CD1c-positive myeloid dendritic cell (primary cell): ENCODE results near the gene NCBP2L.

Experiments used
- DNase-seq: peaks from one replicate; pipeline ENCODE4 v3.0.0-alpha.2; 2016; ENCODE audit errors: extremely low spot score

Gene NCBP2L

GRCh38 chrX:107777536-107777832 lies at the start of gene NCBP2L:
Gene NCBP2L (plus strand): TSS chrX:107777733. CDS start chrX:107794221, 16,488 bp downstream.
- DNase-seq: no peak

GRCh38 chrX:107728371-107729099 lies 49.0 kb upstream of the NCBP2L start:
- DNase-seq: no peak

GRCh38 chrX:107729558-107730297 lies 47.8 kb upstream of the NCBP2L start:
- no peak for DNase-seq

GRCh38 chrX:107730298-107730655 lies 47.3 kb upstream of the NCBP2L start:
- no peak for DNase-seq

DNA sequence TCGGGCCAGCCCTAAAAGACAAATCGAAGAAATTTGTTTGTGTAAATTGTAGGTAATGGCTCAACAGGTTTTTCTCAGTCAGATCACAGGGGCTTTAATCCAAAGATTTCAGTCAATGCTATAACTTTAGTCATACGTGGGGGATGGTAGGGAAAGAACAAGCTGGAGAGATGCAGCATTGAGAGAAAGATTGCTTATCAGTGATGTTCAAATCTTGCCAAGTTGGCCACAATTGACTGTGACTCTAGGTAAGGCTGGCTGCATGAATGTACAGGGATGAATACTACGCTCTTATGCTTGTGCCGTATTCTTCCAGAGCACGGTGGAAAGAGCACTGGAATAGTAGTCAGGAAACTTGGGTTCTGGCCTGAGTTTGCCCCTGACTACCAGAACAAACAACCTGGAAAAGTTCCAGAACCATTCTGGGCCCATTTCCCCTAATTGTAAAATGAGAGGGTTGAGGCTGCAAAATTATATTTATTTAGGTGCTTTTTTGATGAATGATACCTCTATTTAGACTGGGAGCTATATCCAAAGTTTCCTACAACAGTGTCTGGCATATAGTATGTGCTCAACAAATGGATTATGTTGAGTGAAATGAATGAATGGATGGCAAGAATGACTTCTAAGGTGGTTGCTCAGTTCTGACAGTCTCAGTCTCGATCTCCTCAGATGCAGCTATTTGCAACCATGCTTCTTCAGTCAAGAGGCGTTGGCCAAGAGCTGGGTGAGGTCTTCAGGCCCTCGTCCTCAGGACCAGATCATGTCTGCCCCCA lies 46.4 kb upstream of the NCBP2L start:
- no peak for DNase-seq

DNA sequence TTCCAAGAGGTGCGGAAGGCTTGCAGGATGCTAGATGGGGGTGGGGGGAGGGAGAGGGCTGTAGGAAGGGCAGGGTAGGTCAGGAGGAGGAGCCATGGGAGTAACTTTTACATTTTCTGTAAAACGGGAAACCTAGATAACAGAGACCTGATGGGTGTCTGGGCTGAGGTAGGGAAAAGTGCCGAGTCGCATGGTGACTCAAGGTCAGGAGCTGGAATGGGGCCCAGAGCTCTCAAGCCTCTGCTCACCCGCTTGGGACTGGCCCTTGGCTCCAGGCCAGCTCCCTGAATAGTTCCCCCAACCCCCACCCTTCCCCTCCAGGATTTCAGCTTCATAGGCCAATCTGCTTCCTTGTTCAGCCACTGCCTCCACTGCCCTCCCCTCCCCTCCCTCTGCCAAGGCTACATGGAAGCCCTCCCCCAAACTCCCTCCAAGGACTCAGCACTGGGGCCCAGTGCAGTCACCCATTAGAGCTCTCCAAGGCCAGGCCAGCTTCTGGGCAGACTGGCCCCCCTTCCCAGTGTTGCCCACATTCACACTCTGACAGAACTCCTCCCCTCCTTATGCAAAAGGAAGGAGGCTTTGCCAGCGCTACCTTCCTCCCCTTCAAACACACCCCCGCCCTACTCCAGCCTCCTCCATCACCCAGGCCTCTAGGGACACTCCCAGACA lies 45.6 kb upstream of the NCBP2L start:
- peak; percentile 62 for DNase-seq

DNA sequence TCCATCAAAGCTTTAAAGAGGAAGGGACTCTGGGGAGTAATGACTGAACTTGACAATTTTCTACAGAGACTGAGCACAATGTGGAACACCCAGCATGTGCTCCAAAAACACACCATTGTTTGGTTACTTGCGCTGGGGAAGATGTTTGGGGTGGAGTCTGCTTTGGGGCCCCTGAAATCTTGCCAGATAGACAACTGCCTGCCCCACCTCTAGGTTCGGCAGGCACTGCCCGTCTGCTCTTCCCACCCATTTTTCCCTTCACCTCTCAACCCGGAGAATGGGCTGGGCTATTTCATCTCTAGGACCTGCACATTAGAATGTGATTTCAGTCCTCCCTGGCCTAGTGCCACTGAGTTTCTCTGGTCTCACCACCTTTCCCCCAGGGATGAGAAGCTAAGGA lies 43.8 kb upstream of the NCBP2L start:
- no peak for DNase-seq

DNA sequence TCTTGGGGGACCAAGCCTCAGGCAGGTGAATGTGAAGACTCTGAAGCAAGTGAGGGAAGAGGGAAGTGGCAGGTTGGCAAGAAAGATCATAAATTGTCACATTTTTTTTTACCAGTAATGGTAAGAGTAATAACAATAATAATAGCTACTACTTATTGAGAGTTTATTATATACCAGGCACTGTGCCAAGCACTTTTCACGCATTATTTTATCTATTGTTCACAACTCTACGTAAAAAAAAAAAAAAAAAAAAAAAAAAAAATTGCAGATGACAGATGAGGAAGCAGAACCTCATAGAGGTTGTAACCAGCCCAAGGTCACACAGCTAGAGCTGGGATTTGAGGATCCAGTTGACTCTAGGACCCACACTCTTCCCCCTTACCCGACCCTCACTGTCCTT lies 42.9 kb upstream of the NCBP2L start:
- DNase-seq: no peak

DNA sequence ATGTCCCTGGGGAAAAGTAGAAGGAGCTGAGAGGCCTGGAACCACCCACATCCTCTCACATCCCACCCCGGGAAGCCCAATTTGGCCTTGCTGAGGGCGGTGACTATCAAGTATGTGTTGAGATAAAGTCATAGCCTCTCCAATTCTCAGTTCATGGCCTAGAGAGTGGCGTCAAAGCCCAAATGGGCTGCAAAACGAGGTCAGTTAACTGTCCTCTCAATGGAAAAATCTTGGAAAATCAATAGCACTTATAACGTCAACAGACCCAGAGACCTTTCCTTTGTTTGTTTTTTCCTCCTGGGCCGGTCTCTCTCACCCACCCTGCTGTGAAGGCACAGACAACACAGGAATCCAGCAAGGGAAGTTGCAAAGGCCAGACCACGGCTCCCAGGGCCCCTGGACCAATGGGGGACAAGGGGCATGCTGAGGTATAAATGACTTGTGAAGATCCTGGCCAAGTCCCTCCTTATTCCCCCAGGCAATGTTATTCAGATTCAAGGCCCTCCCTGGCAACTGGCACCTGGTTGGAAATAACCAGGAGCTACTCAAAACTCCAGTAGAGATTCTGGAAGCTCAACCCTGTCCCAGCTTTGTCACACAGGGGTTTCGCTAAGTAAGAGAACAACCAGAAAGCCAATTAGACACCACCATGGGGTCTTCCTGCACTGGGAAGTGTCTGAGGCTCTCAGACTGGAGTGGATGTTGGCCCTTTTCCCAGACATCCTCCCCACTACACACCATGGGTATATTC lies 40.6 kb upstream of the NCBP2L start:
- DNase-seq: no peak

- no peak for DNase-seq
These were observed 39.3 kb upstream of the NCBP2L start for GRCh38 chrX:107738272-107738671.

DNA sequence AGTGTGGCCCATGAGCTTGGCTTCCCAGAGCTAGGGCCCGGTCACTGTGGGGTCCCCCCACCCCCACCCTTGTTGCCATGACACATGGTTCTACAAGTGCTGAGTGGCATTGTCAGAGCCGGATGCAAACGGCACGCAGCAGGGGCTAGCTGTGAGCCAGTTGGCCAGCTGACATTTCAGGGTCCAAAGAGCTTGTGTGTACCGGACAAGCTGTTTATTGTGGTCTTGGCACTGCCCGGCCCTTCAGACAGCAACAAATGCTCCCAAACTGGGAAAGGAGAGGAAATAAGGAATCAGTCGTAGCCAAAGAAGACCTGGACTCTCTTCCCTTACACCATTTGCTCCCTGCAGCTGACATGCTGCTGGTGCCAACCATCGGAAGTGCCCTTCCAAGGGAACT lies 38.8 kb upstream of the NCBP2L start:
- no peak for DNase-seq

GRCh38 chrX:107739541-107739940 lies 38.0 kb upstream of the NCBP2L start:
- no peak for DNase-seq

DNA sequence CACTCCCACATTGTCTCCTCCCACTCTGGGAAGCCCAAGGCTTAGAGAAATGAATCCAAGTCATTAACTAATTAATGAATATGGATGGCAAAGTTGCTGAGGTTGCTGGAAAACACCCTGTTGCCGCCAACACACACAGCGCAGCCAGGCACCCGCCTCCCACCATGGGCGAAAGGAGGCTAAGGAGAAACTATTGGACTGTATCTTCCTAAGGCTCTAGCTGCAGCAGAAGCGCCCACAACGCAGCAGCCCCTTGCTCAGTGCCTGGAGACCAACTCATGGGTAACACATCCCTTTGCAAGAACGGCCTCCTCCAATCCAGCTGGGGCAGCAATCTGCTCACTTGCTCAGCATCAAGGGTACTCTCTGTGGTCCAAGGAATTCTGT lies 36.1 kb upstream of the NCBP2L start:
- no peak for DNase-seq

- no peak for DNase-seq
These were observed 34.8 kb upstream of the NCBP2L start for GRCh38 chrX:107742700-107743191.

DNA sequence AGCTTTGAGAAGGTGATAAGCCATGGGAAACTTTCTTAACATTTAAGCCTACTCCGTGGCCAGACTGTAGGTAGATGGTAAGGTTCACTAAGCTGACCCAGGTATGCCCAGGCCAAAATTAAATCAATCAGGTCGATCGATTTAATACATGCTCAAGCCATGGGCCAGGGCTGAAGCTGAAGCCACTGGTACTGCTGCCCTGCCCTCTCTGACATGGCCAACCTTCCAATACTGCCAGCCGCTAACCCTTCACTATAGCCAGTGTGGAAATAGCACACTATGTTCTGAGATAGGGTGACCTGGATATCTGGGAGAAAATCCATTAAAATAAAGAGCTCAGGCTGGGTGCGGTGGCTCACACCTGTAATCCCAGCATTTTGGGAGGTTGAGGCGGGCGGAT lies 33.5 kb upstream of the NCBP2L start:
- no peak for DNase-seq

GRCh38 chrX:107744868-107745267 lies 32.7 kb upstream of the NCBP2L start:
- no peak for DNase-seq

DNA sequence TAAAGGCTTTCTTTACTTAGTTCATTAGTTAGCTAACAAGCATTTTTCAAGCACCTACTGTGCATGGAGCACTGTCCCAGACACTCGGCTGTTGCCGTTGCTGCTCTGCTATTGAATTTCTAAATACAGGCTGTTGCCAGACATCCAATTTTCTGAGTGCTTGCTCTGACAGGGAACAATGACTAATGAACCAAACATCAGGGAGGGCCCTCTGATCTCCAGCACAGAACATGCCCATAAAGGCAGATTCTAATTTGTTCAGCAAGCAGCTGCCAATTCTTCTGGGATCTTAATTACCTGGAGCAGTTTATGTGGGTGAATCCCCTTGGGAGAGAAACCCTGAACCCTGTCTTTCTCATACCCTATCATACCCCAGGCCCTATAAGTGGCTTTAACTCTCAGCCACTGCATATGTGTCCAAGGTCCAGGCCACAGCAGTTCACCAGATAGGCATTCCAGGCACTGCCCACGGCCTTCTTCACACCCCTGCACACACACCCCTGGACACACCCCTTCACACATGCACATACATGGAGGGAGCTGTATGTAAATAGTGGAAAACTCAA lies 29.9 kb upstream of the NCBP2L start:
- no peak for DNase-seq

- no peak for DNase-seq
These were observed 29.0 kb upstream of the NCBP2L start for GRCh38 chrX:107748506-107748905.

DNA sequence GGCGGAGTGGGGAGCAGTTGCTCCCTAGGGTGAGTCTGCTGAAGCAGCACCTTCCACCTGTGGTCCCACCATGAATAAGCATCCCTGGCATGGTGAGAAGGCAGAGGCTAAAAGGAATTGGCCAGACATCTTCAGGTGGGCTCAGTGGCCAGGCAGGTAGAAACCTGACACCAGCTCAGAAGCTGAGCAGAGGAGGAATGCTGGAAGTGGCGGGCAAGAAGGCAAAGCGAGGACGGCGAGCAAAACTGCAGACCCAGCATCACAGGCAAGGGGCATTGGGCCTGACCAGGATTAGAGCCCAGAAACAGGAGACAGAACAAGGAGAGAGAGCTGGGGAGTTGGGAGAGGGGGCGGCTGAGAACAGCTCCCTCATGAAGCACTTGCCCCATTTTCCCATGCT lies 27.3 kb upstream of the NCBP2L start:
- DNase-seq: no peak

DNA sequence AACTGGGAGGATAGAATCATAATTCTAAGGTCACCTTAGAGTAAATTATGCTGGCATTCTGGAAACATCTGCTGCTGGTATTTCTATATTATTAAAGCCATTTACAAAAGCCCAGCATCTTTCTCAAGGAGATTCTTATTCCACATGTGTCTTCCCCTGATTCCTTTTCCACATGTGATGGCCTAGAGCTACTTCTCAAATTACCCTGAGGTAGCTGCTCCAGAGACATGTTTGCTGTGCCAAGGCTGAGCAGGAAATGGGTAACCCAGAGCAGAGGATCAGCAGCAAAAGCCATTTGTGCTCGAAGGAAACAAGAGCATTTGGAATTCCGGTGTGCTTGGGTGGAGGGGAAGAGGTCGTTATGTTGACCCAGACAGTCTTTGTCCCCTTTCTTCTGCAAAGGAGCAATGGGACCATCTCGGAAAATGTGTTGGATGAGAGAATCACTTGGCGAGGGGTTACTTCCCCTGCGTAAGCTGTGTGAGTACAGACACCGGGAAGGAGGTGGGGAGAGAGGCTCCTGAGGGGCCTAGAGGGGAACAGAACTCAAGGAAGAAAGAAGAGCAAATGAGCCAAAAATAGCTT lies 26.6 kb upstream of the NCBP2L start:
- no peak for DNase-seq

GRCh38 chrX:107752043-107752442 lies 25.5 kb upstream of the NCBP2L start:
- DNase-seq: no peak
